Activated CD8-positive, alpha-beta memory T cell treated with anti-CD3 and anti-CD28 coated beads, Interleukin-2, amount 10 ng/mL, durations not matched to agents 7 days and 5 days (primary cell): ENCODE results near the gene AHI1. TPM values are rescaled to one million over a fixed set of nuclear protein-coding genes. Genes with fewer than 3 reads are reported as not detected.

Source experiments
- ATAC-seq: fragments of 150-1000 bp; cut with Tn5 transposase; one replicate; pipeline ENCODE4 v1.10.0; 2021; ENCODE audit warnings: moderate library complexity
- CTCF ChIA-PET: fragments of 350-600 bp; sonication (Branson Sonifier 250); formaldehyde crosslinking; loops from one replicate; lab custom pipeline; 2021; ENCODE audit warnings: antibody characterized with exemption; lab: Charles Lee
- DNase-seq: peaks from one replicate; pipeline ENCODE4 v3.0.0-alpha.2; 2020
- H3K27ac Mint-ChIP-seq: one replicate; pipeline ENCODE4 v1.8.0; 2021; ENCODE audit warnings: mild to moderate bottlenecking, mixed read lengths
- H3K27me3 Mint-ChIP-seq: one replicate; pipeline ENCODE4 v1.8.0; 2021; ENCODE audit warnings: mixed read lengths
- H3K36me3 Mint-ChIP-seq: one replicate; pipeline ENCODE4 v1.8.0; 2021; ENCODE audit warnings: mild to moderate bottlenecking, mixed read lengths
- H3K4me1 Mint-ChIP-seq: one replicate; pipeline ENCODE4 v1.8.0; 2021; ENCODE audit warnings: mixed read lengths
- H3K4me3 Mint-ChIP-seq: one replicate; pipeline ENCODE4 v1.8.0; 2021; ENCODE audit warnings: mild to moderate bottlenecking, moderate library complexity, mixed read lengths
- H3K9me3 Mint-ChIP-seq: one replicate; pipeline ENCODE4 v1.8.0; 2022; ENCODE audit warnings: low read depth, mixed read lengths
- total RNA-seq, 2 experiments: library from RNA; stranded (reverse); gene quantifications; one replicate each; pipeline ENCODE4 v1.2.3, GENCODE V29; 2021

The AHI1 gene
- total RNA-seq, 2 experiments from 2014 or later: 29.8 to 88.0 TPM

DNA sequence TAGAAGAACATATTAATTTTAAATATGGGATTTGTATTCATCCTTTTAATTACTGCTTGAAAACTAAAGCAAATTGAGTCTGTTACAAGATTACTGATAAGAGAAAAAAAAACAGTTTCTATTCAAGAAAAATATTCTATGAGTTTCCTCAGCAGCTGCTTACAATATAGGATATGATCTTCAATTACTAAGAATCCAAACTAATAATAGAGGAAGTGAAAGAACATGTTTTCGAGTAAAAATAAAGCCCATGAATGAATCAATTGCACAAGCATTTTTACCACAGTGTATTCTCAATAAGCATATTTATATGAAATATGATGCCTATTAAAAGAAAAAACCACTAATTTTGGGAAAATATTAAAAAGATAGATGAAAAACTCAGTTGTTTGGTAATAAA is 63.4 kb downstream of the AHI1 start:
- Mint-ChIP-seq H3K4me3 (no peak overlapping the region), H3K27me3 (no peaks in the 10 kb centered on the region), H3K9me3 (no peaks in the 10 kb centered on the region), H3K4me1 (peaks cover 6% of the 10 kb centered on the region), H3K36me3 (peaks cover 9% of the 10 kb centered on the region), H3K27ac (no peak overlapping the region)
- DNase-seq (no peak), ATAC-seq (no peak)
- CTCF ChIA-PET: no interaction called here

DNA sequence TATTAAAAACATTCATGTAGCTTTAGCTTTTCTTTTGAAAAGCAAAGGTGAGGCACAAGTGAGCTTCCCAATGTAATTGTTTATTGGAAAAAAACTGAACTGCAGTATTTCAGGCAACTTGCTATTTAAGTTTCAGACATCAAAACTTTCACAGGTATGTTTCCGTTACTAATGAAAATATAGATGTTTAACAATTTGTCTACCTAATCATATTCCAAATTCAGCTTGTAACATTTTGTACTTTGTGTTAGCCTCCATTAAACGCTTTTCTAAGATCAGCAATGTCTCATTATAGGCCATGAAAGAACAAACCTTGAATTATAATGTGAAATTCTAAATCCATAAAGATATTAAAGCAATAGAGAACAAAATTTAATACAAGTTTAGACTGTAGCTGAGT is 69.5 kb downstream of the AHI1 start:
- Mint-ChIP-seq H3K9me3 (no peaks in the 10 kb centered on the region), H3K4me3 (no peak overlapping the region), H3K27ac (no peak overlapping the region), H3K36me3 (peaks cover 13% of the 10 kb centered on the region), H3K4me1 (peaks cover 12% of the 10 kb centered on the region), H3K27me3 (no peaks in the 10 kb centered on the region)
- ATAC-seq: no peak
- CTCF ChIA-PET: no interaction called here
- DNase-seq: no peak

DNA sequence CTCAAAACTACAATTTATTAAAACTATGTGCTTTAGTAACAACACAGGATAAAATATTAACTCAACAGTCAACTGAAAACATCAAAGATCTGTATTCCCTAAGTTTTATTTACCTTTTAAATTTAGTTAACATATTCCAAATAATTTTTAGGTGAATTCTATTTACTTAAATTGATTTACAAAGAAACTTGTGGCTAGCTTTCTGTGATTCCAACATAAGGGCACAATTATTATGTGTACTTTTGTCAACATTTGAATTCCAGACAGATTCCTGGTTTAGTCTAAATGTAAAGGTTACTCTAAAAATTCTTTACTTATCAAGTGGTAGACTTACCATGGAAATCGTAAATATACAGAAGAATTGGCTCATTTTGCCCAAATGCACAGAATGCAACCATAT is 70.7 kb downstream of the AHI1 start:
- H3K36me3 Mint-ChIP-seq: peaks cover 8% of the 10 kb centered on the region
- CTCF ChIA-PET: no interaction called here
- DNase-seq (no peak), ATAC-seq (no peak)
- H3K27ac Mint-ChIP-seq: no peak overlapping the region
- H3K4me3 Mint-ChIP-seq: no peak overlapping the region
- no peaks in the 10 kb centered on the region for H3K9me3 Mint-ChIP-seq
- H3K4me1 Mint-ChIP-seq: peaks cover 15% of the 10 kb centered on the region
- H3K27me3 Mint-ChIP-seq: no peaks in the 10 kb centered on the region

DNA sequence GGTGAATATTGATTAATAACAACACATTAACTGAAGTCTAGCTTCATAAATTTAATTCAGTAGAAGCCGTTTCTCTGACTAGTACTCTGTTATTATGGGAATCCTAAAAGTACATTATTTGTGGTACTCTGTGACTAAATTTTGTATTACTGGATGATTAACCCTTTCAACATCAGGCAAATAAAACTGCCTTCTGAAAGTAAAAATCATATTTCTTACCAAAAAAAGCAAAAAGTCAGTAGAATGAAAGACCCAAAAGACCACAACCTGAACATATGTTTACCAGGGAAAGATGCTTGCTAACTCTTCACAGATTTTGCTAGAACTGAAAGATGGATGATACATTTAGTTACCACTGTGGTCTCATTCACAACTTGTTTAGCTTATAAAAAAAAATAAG is 73.2 kb downstream of the AHI1 start:
- Mint-ChIP-seq H3K36me3 (peaks cover 16% of the 10 kb centered on the region), H3K27ac (no peak overlapping the region), H3K27me3 (no peaks in the 10 kb centered on the region), H3K9me3 (no peaks in the 10 kb centered on the region), H3K4me1 (peaks cover 15% of the 10 kb centered on the region), H3K4me3 (no peak overlapping the region)
- CTCF ChIA-PET: interaction anchor here (0.7 to 1.6 kb wide), 4 partner anchors 193 to 293 kb away, joined by 3 to 6 read pairs (median 4); no protein-coding TSS in a partner anchor
- DNase-seq (no peak), ATAC-seq (no peak)

DNA sequence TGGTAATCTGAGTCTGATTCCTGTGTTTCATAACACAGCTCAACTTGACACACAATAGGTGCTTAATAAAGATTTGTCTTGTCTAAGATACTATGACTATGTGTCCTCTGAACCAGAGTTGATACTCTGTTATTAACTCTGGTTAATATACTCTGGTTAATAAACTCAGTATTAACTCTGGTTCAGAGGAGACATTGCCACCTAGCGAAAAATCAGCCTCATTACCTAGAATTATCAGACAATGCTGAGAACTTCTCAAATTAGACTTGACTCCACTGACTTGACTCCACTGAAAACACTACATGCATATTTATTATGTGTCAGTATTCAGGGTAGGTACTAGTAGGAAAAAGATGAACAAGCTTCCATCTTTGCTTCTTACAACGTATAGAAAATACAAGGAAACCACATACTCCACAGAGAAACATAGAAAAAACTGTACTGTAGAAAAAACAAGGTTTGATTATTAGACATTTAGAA is 73.9 kb downstream of the AHI1 start:
- ATAC-seq: peak; percentile 76
- CTCF ChIA-PET: interaction anchor here (0.6 to 2.9 kb wide), 5 partner anchors 260 to 877 kb away, joined by 3 to 9 read pairs (median 3); no protein-coding TSS in a partner anchor
- peaks cover 18% of the 10 kb centered on the region for H3K36me3 Mint-ChIP-seq
- H3K4me3 Mint-ChIP-seq: no peak overlapping the region
- H3K27me3 Mint-ChIP-seq: no peaks in the 10 kb centered on the region
- no peak for DNase-seq
- no peaks in the 10 kb centered on the region for H3K9me3 Mint-ChIP-seq
- H3K27ac Mint-ChIP-seq: peak overlapping the region; percentile 47
- H3K4me1 Mint-ChIP-seq: peaks cover 15% of the 10 kb centered on the region

DNA sequence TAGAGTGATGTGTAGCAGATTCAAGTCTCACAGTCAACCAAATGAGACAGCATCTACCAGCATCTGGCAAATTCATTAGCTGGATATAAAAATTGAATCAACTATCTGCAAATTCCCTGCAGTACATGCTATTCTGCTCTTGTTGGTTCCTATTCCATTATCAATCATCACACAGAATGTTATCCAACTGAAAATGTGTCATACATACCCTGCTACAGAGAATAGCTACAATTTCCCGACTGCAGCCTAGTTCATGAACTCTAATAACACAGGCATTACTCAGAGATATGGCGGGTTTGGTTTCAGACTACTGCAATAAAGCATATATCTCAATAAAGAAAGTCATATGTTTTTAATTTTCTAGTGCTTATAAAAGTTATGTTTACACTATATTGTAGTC is 78.4 kb downstream of the AHI1 start:
- H3K4me3 Mint-ChIP-seq: no peak overlapping the region
- no peaks in the 10 kb centered on the region for H3K9me3 Mint-ChIP-seq
- CTCF ChIA-PET: interaction anchor here (1.4 kb wide), 1 partner anchor 479 kb away, joined by 3 read pairs; no protein-coding TSS in a partner anchor
- no peak overlapping the region for H3K27ac Mint-ChIP-seq
- ATAC-seq: no peak
- peaks cover 7% of the 10 kb centered on the region for H3K4me1 Mint-ChIP-seq
- H3K36me3 Mint-ChIP-seq: peaks cover 15% of the 10 kb centered on the region
- DNase-seq: no peak
- no peaks in the 10 kb centered on the region for H3K27me3 Mint-ChIP-seq

DNA sequence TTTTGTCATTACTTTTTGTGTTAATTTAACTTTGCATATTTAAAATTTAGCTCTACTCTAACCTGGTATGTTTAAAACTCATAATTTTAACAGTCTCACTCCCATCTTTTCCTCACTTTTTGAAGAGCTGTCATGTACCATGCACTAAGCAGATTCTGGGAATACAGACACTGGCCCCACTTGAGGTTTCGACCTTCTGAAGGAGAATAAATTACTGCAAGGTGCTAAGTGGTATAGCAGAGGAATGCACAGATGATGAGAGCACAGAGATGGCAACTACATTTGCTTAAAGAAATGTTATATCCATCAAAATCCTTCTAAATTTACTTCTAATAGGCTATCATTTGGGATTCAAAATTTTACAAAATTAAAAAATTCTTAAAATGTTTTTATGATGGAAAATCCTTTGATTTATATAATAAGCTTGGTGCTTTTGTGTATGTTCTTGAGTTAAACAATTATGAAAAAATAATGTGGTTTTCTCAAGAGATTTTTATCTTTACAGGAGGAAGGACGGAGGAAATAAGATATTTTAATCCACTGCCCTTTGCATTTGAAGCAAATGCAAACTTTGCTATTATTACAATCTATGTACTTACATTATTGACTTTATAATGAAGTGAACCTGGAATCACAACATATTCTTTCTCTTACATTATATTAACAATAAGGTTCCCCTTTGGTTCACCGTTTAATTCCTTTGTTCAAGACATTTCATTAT is 79.3 kb downstream of the AHI1 start:
- no peak for DNase-seq
- Mint-ChIP-seq H3K9me3 (no peaks in the 10 kb centered on the region), H3K36me3 (peaks cover 23% of the 10 kb centered on the region), H3K4me3 (no peak overlapping the region), H3K27me3 (no peaks in the 10 kb centered on the region), H3K4me1 (peaks cover 5% of the 10 kb centered on the region), H3K27ac (no peak overlapping the region)
- CTCF ChIA-PET: interaction anchor here (0.7 to 1.4 kb wide), 2 partner anchors 478 to 588 kb away, joined by 3 read pairs; no protein-coding TSS in a partner anchor
- ATAC-seq: no peak

DNA sequence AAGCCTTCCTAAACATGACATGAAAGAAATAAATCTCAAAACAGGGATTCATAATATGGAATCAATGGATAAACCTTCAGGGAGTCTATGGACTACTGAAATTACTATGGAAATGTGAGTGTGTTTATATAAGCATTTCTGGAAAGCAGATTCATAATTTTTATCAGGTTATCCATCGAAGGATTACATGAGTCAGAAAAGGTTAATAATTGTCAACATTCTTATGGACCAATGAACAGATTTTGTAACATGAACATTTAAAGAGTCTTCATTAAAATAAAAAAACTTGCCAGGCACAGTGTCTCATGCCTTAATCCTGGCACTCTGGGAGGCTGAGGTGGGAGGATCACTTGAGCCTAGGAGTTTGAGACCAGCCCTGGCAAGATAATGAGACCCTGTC is 84.8 kb downstream of the AHI1 start:
- ATAC-seq: no peak
- Mint-ChIP-seq H3K4me3 (no peak overlapping the region), H3K9me3 (no peaks in the 10 kb centered on the region), H3K36me3 (peaks cover 22% of the 10 kb centered on the region), H3K27me3 (no peaks in the 10 kb centered on the region), H3K4me1 (peaks cover 2% of the 10 kb centered on the region), H3K27ac (no peak overlapping the region)
- CTCF ChIA-PET: interaction anchor here (0.8 kb wide), 1 partner anchor 10 kb away, joined by 3 read pairs; no protein-coding TSS in a partner anchor
- DNase-seq: no peak

DNA sequence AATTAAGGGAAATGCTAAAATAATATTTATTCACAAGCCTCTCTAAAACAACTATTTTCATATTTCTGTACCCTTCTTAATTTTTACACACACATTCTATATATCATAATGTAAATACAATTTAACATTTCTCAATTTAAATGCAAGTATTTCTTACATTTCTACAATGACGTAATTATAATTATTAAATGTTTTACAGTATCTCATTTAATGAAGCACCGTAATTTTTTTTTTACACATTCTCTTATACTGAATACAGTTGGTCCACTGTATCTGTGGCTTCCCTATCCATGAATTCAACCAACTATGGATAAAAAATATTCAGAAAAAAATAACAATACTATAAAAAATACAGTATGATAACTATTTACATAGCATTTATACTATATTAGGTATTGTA is 85.7 kb downstream of the AHI1 start:
- DNase-seq (no peak), ATAC-seq (no peak)

DNA sequence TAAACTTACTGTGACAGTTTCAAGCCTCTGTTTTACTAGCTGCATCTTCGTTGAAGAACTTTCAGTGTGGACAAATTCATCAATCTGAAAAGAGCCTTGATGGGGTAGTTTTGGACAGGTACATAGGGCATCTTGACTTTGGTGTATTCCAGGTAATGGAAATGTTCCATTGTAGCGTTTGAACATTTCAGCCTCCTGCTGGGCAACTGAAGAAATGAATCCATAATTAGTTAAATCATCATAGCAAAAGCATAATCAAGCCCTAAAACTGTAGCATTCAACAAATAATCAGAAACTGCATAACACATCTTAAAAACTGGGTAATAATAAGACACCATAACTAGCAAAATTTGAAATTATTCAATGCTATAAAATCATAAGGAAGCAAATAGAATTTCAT is 86.2 kb downstream of the AHI1 start:
- DNase-seq (no peak), ATAC-seq (no peak)
- H3K4me3 Mint-ChIP-seq: no peak overlapping the region
- peaks cover 2% of the 10 kb centered on the region for H3K4me1 Mint-ChIP-seq
- H3K27ac Mint-ChIP-seq: no peak overlapping the region
- no peaks in the 10 kb centered on the region for H3K9me3 Mint-ChIP-seq
- H3K27me3 Mint-ChIP-seq: no peaks in the 10 kb centered on the region
- peaks cover 22% of the 10 kb centered on the region for H3K36me3 Mint-ChIP-seq
- CTCF ChIA-PET: no interaction called here

More for the DNA sequence above, 85.7 kb downstream of the AHI1 start:
- Mint-ChIP-seq H3K27ac (no peak overlapping the region), H3K9me3 (no peaks in the 10 kb centered on the region), H3K4me1 (peaks cover 2% of the 10 kb centered on the region), H3K36me3 (peaks cover 22% of the 10 kb centered on the region), H3K4me3 (no peak overlapping the region), H3K27me3 (no peaks in the 10 kb centered on the region)
- CTCF ChIA-PET: no interaction called here

DNA sequence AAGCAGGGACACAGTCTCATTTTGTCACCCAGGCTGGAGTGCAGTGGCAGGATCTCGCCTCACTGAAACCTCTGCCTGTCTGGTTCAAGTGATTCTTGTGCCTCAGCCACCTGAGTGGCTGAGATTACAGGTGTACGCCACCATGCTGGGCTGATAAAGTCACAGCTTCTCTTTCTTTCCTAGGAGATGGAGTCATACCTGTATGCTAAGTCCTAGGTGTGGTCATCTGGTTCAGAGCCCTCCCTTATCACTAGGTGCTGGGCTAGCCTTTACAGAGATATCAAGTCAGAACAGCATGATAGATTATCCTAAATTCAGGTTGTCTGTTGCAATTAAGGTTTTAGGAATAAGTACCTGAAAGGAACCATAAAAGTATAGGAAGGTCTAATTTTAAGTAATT is 86.7 kb downstream of the AHI1 start:
- no peak for ATAC-seq
- DNase-seq: no peak
- Mint-ChIP-seq H3K36me3 (peaks cover 22% of the 10 kb centered on the region), H3K4me1 (peaks cover 2% of the 10 kb centered on the region), H3K9me3 (no peaks in the 10 kb centered on the region), H3K27me3 (no peaks in the 10 kb centered on the region), H3K27ac (no peak overlapping the region), H3K4me3 (no peak overlapping the region)
- CTCF ChIA-PET: no interaction called here

DNA sequence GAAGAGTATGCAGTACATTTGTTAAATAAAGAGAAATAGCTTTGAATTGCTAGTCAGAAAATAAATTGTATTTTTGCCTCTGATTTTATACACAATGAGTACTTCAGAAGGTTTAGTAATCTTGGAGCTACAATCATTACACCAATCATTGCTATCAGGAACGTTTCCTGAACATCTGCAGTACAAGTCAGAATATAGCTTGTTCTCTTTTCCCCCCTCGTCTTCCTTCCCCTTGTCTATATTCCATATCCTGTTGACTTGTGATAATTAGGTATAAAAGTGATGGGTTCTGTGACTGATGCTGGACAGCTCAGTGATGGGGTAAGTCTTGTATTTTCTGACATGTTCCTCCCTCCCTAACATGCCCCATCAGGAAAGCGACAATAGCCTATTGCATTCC is 94.0 kb downstream of the AHI1 start:
- no peak overlapping the region for H3K4me3 Mint-ChIP-seq
- ATAC-seq: no peak
- no peaks in the 10 kb centered on the region for H3K27me3 Mint-ChIP-seq
- H3K36me3 Mint-ChIP-seq: peaks cover 10% of the 10 kb centered on the region
- H3K27ac Mint-ChIP-seq: no peak overlapping the region
- DNase-seq: no peak
- H3K9me3 Mint-ChIP-seq: no peaks in the 10 kb centered on the region
- CTCF ChIA-PET: no interaction called here
- H3K4me1 Mint-ChIP-seq: no peaks in the 10 kb centered on the region

DNA sequence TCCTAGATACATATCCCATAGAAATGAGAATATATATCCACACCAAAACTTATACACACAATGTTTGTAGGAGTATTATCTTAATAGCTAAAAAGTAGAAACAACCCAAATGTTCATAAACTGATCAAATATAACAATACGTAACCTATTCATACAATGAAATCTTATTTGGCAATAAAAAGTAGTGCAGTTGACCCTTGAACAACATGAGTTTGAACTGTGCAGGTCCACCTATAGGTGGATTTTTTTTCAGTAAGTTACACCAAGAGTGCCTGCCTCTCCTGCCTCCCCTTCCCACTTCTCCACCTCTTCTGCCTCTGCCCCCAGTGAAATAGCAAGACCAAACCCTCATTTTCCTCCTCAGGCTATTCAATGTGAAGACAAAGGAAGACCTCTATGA is 95.2 kb downstream of the AHI1 start:
- Mint-ChIP-seq H3K4me3 (no peak overlapping the region), H3K27me3 (no peaks in the 10 kb centered on the region), H3K36me3 (peaks cover 8% of the 10 kb centered on the region), H3K9me3 (no peaks in the 10 kb centered on the region), H3K27ac (no peak overlapping the region), H3K4me1 (no peaks in the 10 kb centered on the region)
- CTCF ChIA-PET: no interaction called here
- ATAC-seq (no peak), DNase-seq (no peak)
